Activated CD8-positive, alpha-beta memory T cell treated with anti-CD3 and anti-CD28 coated beads, Interleukin-2, amount 50 U/mL, for 24 hours (primary cell): ENCODE measurements around the gene OTUD4.
A peak's percentile ranks its signal among the peaks of the same experiment; 100 is the strongest.

Experiments
- DNase-seq: peaks from one replicate; pipeline ENCODE4 v3.0.0-alpha.2; 2020; ENCODE audit errors: extremely low read depth

Gene OTUD4

DNA sequence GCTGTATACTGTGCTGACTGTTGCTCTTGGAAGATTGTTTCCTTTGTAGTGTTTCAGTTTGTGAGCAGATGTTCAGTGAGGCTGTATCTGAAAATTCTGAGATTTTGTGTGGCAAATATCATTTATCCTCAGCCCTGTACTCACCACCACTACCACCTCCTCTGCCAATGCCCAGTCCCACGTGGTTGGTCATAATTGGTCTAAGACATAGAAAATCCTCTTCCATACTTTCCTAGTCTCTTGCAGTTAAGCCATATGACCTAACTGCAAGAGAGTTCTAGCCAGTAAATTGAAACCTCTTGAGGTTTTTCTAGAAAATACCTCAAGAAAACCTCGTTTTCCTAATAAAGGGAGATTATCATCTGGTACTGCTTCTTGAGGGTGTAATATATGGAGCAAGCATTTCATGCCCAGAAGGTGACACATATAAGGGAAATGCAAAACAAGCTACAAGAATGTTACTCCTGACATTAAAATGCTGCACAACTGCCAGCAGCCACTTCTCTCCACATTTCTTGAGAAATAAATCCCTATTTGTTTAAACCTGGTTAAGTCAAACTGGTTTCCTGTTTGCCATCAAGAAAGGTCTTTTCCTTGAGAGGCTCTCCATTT is 49.5 kb downstream of the OTUD4 start:
- no peak for DNase-seq

DNA sequence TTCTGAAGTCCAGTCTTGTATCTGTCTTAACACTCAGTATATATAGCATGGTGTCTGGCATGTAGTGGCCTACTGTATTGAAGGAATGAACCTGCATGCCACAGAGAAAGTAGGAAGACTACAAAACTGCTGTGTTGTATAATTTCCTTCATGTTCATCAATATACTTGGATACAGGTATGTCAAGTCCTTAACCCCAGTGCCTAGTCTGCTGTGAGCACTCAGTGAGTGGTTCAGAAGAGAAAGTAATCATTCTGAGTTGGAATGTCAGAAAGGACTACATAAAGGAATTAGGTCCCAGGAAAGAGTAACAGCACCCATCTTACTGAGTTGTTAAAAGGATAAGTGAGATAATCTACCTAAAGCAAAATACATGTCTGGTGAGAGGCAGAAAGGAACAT is 50.3 kb downstream of the OTUD4 start:
- DNase-seq, result no peak

DNA sequence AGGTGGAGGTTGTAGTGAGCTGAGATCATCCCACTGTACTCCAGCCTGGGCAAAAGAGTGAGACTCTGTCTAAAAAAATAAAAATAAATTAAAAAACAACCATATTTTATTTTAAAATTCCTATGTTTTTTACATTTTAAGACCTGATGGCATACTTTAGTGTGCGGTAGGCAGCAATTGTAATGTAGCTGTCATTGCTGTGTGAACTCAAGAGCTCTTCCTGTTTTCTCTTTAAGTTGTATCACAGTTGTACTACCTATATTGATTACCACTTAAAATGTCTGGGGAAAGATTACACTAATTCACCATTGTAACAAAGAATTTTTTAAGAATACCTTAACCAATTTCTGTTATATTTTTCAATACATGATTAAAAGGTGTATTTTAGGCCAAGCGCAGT is 55.0 kb downstream of the OTUD4 start:
- no peak for DNase-seq

DNA sequence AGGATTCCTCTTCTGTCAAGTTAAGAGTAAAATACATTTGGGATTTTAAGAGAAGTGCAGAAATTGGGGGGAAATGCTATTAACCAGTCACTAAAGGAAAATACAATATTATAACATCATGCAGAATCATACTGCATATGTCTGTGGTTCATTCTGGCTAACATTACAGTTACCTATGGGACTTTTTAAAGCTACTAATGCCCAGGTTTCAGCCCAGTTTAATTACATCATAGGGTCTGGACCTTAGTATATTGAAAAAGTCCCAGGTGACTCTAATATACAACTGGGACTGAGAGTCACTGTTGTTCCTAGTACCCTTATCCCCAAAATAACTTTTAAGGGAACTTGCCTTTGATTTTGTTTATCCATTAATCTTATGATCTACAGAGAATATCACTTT is 72.3 kb downstream of the OTUD4 start:
- DNase-seq, result no peak

DNA sequence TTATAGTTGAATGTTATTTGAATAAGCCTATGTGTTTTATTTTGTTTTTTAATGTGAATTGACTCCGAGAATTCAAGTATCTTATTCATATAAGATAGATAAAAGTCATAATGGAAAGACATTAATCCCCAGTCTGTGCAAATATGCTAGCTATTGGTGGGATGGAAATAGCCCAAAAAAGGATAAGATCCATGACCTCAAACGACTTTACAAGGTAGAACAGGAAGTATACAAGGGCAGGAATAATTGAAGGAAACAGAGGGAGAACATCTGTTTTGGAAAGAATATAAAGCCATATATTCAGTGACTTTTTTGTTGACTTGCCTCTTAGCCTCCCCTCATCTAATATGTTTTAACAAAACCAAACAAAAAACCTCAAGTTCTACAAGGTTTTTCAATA is 73.3 kb downstream of the OTUD4 start:
- DNase-seq, result no peak

DNA sequence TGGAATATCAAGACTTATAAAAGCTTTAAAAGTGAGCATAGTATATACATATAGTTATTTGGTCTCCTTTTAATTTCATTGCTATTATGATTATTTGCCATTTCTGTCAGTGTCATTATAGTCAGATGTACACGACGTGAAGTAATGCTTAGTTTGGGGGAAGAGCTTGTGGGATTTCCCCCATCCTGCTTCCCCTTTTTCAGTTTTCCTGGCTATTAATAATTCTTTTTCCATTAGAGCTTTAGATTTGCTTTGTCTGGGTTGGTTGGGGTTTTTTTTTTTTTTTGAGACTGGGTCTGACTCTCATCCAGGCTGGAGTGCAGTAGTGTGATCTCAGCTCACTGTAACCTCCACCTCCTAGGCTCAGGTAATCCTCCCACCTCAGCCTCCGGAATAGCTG is 76.9 kb downstream of the OTUD4 start:
- no peak for DNase-seq

DNA sequence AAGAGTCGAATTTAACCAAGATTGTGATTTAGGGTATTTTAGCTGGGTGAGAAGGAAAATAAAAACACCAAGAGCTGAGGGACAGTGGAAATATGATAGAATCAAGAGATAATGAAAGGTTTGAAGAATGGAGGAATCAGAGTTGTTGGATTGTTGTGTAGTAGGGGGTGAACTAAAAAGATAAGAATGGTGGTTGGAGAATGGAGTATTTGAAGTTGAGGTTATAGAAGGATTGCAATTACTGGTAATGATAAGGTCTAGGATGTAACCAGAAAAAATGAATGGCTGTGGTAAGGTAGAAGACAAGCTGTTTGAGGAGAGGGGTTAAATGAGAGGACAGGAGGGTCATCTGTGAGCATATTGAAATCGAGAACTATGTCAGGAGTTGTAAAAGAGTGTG is 77.8 kb downstream of the OTUD4 start:
- no peak for DNase-seq

DNA sequence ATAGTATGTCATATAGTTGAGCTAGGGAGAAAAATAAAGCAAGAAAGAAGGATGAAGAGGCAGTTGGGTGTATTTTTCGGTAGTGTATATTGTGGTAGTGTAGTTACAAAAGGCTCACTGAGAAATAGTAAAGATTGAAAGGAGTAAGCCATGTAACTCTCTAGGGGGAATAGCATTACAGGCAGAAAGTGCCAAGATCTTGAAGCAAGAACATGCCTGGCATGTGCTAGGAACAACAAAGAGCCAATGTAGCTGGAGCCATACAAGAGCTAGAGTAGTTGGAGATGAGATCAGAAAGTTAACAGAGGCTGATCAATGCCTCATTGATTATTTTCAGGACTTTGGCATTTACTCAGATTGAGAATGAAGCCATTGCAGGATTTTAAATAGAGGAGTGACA is 79.3 kb downstream of the OTUD4 start:
- DNase-seq, result no peak

DNA sequence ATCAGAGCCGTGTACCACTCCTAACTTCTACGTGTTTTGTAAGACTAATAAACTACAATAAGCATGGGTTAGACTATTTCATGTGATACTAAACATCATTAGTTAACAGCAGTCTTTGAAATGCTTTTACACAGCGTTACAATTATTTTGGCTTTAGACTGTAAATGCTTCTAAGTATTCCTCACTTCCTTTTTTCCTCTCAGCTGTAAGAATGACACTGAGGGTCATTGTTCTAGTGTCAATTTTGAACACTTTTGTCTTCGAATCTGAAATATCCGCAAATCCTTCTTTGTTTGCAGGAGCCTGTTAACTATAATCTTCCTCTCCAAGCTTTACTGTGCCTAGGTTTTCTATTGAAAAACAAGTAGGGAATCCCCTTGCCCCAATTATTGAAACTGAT is 80.7 kb downstream of the OTUD4 start:
- DNase-seq, result no peak

DNA sequence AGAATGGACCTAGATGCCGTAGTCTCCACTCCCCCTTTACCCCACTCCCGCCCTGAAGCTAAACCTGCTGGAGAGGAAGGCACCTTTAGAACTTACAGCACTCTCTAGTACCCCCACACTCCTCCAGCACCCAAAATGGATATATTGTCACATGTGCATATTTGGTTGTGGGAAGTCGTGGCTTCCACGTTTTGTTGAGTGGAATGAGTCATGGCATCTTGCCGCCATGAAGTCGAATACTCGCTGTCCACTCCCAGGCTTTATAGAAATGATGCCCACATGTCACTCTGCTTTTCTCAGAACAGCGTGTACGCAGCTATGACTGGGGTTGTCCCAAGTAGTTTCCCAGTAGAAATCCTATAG is 81.7 kb downstream of the OTUD4 start:
- peak; percentile 19 for DNase-seq

DNA sequence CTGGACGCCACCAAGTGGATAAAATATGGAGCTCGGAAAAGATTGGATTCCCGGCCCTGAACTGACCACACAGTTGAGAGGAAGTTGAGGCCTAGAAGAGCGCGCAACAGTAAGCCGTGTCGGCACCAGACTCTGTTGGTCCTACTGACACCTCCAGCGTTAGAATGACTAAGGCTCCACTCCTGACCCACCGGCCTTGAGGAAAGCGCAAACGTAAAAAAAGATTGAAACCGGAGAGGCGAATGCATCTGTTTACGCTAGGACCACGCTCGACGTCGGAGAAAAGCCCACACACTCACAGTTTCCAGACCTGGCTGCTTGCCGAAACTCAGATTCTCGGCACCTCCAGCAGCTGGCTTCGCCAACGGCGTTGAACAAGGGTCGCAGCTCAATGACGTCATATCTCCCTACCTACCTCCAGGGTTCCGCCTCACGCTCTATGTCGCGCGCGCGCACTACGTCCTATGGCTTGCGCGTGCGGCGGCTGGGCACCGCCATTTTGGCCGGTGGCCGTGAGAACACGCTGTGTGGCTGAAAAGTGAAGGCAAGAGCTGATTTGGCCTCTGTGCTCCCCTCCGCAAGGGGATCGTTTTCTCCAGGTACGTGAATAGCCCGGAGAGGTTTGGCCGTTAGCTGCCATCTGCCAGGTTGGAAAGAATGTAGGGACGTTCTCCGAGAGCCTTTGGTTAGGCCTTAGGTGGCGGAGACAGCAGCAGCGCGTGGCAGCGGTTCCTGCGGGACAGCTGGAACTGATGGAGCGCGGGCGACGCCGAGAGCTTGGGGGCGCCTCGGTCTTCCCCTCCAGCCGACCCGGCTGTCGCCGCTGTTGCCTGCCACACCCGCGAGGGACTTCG is 82.3 kb downstream of the OTUD4 start, which contains the start of the genes ABCE1 and ANAPC10:
Gene ABCE1, plus strand, starts transcription at position 491 of the 854 bp plus-strand sequence. CDS start 6,102 bp downstream, outside the sequence.
Gene ANAPC10, minus strand, starts transcription at position 376 of the 854 bp plus-strand sequence. CDS start 2,097 bp downstream, outside the sequence.
- DNase-seq, result peak; percentile 94

DNA sequence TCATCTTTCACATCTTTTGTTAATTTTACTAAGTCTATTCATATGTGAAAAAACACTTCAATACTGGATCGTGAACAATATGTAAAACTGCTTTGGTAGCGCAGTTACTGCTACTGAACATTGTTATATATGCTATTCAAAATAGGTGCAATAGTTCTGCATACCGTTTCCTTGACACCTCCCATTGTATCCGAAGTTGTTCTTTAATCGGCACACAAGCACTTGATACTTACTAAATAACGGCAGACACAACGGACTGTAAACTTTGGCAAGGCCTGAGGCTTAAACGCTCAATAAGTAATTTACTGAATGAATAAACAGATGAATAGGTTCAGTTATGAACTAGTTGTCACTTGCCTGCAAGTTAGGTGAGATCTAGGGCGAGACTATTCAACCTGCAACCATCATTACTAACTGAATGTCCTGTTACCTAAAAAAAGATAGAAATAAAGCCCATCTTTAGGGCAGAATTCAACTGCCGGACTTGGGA is 83.0 kb downstream of the OTUD4 start:
- DNase-seq, result no peak

DNA sequence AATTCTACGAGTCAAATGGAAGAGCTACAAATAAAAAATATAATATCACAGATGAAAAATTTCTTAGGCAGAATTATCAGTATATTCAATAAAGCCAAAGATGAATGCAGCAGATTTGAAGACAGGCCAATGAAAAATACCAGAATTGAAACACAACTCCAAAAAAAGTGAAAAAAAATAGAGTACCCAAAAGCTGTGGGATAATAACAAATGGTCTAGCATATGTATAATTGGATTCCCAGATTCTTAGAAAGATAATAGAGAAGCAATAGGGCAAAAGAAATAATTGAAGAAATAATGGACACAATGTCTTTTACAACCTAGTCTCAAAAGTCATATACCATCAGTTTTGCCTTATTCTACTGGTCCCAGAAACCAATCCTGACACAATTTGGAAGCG is 86.8 kb downstream of the OTUD4 start:
- DNase-seq, result no peak

DNA sequence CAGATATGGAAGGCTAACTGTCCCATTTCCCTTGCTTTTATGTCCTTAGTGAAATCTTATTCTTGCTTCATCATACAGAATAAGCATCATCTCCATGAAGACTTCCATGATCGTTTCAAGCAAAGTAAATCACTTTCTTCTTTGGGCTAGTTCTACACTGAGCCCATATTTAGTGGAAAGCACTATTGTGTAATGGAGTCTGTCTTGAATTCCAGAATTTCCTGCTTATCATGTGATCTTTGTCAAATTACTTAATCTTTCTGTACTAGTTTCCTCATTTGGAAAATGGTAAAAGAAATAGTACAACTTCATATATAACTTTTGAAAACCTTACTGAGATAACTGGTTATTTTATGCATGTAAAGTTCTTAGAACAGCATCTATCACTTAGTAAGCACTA is 90.0 kb downstream of the OTUD4 start:
- no peak for DNase-seq

DNA sequence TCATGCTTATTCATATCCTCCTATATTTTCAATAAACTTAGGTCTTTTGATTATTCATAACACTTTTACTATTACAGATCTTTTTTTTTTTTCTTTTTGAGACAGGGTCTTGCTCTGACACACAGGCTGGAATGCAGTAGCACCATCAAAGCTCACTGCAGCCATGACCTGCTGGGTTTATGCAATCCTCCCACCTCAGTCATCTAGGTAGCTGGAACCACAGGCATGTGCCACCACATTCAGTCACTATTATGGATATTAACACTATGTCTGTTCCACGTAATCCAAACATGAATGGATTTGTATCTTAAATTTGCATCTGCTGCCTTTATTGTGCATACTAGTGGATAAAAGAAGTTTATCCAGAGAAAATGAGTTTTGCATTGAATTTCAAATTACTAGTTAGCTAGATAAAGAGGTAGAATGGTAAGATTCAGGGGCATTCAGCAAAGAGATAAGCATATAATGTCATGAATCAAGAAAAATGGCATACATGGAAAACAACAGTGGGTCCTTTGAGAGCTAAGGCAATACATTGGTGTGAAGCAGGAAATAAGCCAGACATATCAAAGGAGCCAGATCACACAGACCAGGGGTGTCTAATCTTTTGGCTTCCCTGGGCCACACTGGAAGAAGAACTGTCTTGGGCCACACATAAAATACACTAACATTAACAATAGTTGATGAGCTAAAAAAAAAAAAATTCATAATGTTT is 96.3 kb downstream of the OTUD4 start:
- DNase-seq, result no peak
